PC-3 (cell line): ENCODE results near the gene ENPP1. TPM values are rescaled to one million over a fixed set of nuclear protein-coding genes. Genes with fewer than 3 reads are reported as not detected.

Experiments used
- ATAC-seq: fragments of 200-7000 bp; cut with Tn5 transposase; 2 replicates; pipeline ENCODE4 v1.9.1; 2020; ENCODE audit warnings: mild to moderate bottlenecking, moderate library complexity
- BruUV-seq: library from RNA; stranded (reverse); fragments of 400-500 nt; replicated peaks from 2 replicates; lab custom pipeline; 2021; lab: Mats Ljungman, UMichigan
- CTCF ChIA-PET: fragments of 300-600 bp; sonication (Branson Sonifier 250); formaldehyde crosslinking; loops from one replicate; lab custom pipeline; 2022; ENCODE audit warnings: antibody characterized with exemption; lab: Charles Lee
- POLR2A ChIA-PET: fragments of 300-600 bp; sonication (Branson Sonifier 250); formaldehyde crosslinking; loops from one replicate; lab custom pipeline; 2022; ENCODE audit warnings: antibody characterized with exemption; ENCODE audit not compliant: unreplicated experiment; lab: Charles Lee
- DNase-seq: peaks from one replicate; pipeline ENCODE4 v3.0.0-alpha.2; 2015
- H2AFZ ChIP-seq: fragments of 300-600 bp; sonication (generic); 2 replicates; pipeline ENCODE4 v1.6.0; 2016; ENCODE audit warnings: antibody characterized with exemption, low read length
- H3F3A ChIP-seq: fragments of 300-600 bp; sonication (generic); one replicate; pipeline ENCODE4 v1.6.0; 2017; ENCODE audit warnings: antibody characterized with exemption, low read length, control low read depth, mild to moderate bottlenecking; ENCODE audit not compliant: unreplicated experiment
- H3K27ac ChIP-seq: fragments of 300-600 bp; sonication (generic); 2 replicates; pipeline ENCODE4 v1.5.1; 2016; ENCODE audit warnings: mild to moderate bottlenecking, low read length
- H3K27me3 ChIP-seq: fragments of 300-600 bp; sonication (generic); 2 replicates; pipeline ENCODE4 v1.6.1; 2016; ENCODE audit warnings: low read length, mixed read lengths
- H3K36me3 ChIP-seq: fragments of 300-600 bp; sonication (generic); 2 replicates; pipeline ENCODE4 v1.6.1; 2016; ENCODE audit warnings: low read depth, mixed run types, low read length, mixed read lengths
- H3K4me1 ChIP-seq: fragments of 300-600 bp; sonication (generic); 2 replicates; pipeline ENCODE4 v1.5.1; 2016; ENCODE audit warnings: low read length; ENCODE audit not compliant: insufficient read depth
- H3K4me2 ChIP-seq: fragments of 300-600 bp; sonication (generic); 2 replicates; pipeline ENCODE4 v1.6.0; 2016; ENCODE audit warnings: low read length
- H3K4me3 ChIP-seq: fragments of 300-600 bp; sonication (generic); 2 replicates; pipeline ENCODE4 v1.5.1; 2016; ENCODE audit warnings: mild to moderate bottlenecking, low read length, mixed read lengths
- H3K79me2 ChIP-seq: fragments of 300-600 bp; sonication (generic); 2 replicates; pipeline ENCODE4 v1.6.1; 2017; ENCODE audit warnings: low read length, mixed read lengths
- H3K9ac ChIP-seq: fragments of 300-600 bp; sonication (generic); 2 replicates; pipeline ENCODE4 v1.6.0; 2016; ENCODE audit warnings: mild to moderate bottlenecking, low read length
- H3K9me2 ChIP-seq: fragments of 300-600 bp; sonication (generic); replicated peaks from 2 replicates; pipeline ENCODE4 v1.6.1; 2016; ENCODE audit warnings: mixed run types, low read length, mixed read lengths
- H3K9me3 ChIP-seq: fragments of 300-600 bp; sonication (generic); 2 replicates; pipeline ENCODE4 v1.6.1; 2016; ENCODE audit warnings: low read length, mixed read lengths
- H4K20me1 ChIP-seq: fragments of 300-600 bp; sonication (generic); 2 replicates; pipeline ENCODE4 v1.6.1; 2016; ENCODE audit warnings: low read length, mixed read lengths
- CTCF ChIP-seq: fragments of 300-600 bp; sonication (generic); conservative IDR thresholded peaks from 2 replicates; pipeline ENCODE4 v1.5.1; 2017; ENCODE audit warnings: antibody characterized with exemption, low read depth, mild to moderate bottlenecking, low read length
- EZH2 ChIP-seq: fragments of 300-600 bp; sonication (generic); IDR thresholded peaks from one replicate; pipeline ENCODE4 v1.6.1; 2017; ENCODE audit warnings: antibody characterized with exemption, mild to moderate bottlenecking, low read length; ENCODE audit not compliant: unreplicated experiment
- EZH2phosphoT487 ChIP-seq: fragments of 300-600 bp; sonication (generic); IDR thresholded peaks from 2 replicates; pipeline ENCODE4 v1.6.1; 2018; ENCODE audit warnings: mild to moderate bottlenecking, antibody characterized with exemption, low read length, borderline replicate concordance
- intact Hi-C: fragments of 100-400 bp; cut with micrococcal nuclease; formaldehyde crosslinking; loops from 2 replicates; pipeline ENCODE4 v1.9.0; 2023
- total RNA-seq: library from RNA; depleted of rRNA; stranded (reverse); fragments of >200 nt; gene quantifications from 2 replicates; pipeline ENCODE4 v1.2.3, GENCODE V29; 2014

ENPP1 gene
- total RNA-seq, 1 experiment from 2014 or later: 5.1 TPM

- no peak overlapping the region for H3K27ac ChIP-seq
- no peak overlapping the region for H2AFZ ChIP-seq
- H4K20me1 ChIP-seq: no peaks in the 10 kb centered on the region
- DNase-seq (no peak), ATAC-seq (no peak)
- ChIA-PET CTCF (no interaction called here), POLR2A (no interaction called here)
- H3K4me3 ChIP-seq: no peak overlapping the region
- H3K9ac ChIP-seq: no peak overlapping the region
- no peaks in the 10 kb centered on the region for H3K79me2 ChIP-seq
- no peaks in the 10 kb centered on the region for H3F3A ChIP-seq
- no peaks in the 10 kb centered on the region for H3K9me3 ChIP-seq
- no peaks in the 10 kb centered on the region for H3K27me3 ChIP-seq
- no peak overlapping the region for H3K4me2 ChIP-seq
- intact Hi-C loops: no loop called here
- no peaks in the 10 kb centered on the region for H3K36me3 ChIP-seq
- no TSS peak for BruUV-seq
- H3K4me1 ChIP-seq: peaks cover 6% of the 10 kb centered on the region; the same call in 1 of the 2 replicates
- TF ChIP-seq CTCF (no peak), EZH2phosphoT487 (no peak), EZH2 (no peak)
- no peaks in the 10 kb centered on the region for H3K9me2 ChIP-seq
These were observed 30.2 kb downstream of the ENPP1 start for GRCh38 chr6:131838051-131838450.

- BruUV-seq: no TSS peak
- no peak for TF ChIP-seq EZH2
- TF ChIP-seq EZH2phosphoT487: no peak
- TF ChIP-seq CTCF: no peak
- H3K27me3 ChIP-seq: no peaks in the 10 kb centered on the region
- no peak overlapping the region for H3K9ac ChIP-seq
- H3K79me2 ChIP-seq: no peaks in the 10 kb centered on the region
- no peaks in the 10 kb centered on the region for H3K36me3 ChIP-seq
- no peaks in the 10 kb centered on the region for H3K9me2 ChIP-seq
- ChIA-PET POLR2A (no interaction called here), CTCF (no interaction called here)
- H3K9me3 ChIP-seq: no peaks in the 10 kb centered on the region
- no peaks in the 10 kb centered on the region for H3F3A ChIP-seq
- H3K4me3 ChIP-seq: no peak overlapping the region
- H2AFZ ChIP-seq: no peak overlapping the region
- DNase-seq (no peak), ATAC-seq (no peak)
- peaks cover 15% of the 10 kb centered on the region for H3K4me1 ChIP-seq
- no peak overlapping the region for H3K27ac ChIP-seq
- no peaks in the 10 kb centered on the region for H4K20me1 ChIP-seq
- H3K4me2 ChIP-seq: no peak overlapping the region
- intact Hi-C loops: no loop called here
These were observed 31.6 kb downstream of the ENPP1 start for GRCh38 chr6:131839388-131839787.

GRCh38 chr6:131840441-131840840 lies 32.6 kb downstream of the ENPP1 start:
- BruUV-seq: no TSS peak
- Histone ChIP-seq H3K4me2 (no peak overlapping the region), H3K27me3 (no peaks in the 10 kb centered on the region), H3K9ac (no peak overlapping the region), H3K36me3 (no peaks in the 10 kb centered on the region), H3K4me3 (no peak overlapping the region), H3K4me1 (peaks cover 19% of the 10 kb centered on the region), H4K20me1 (no peaks in the 10 kb centered on the region), H3K9me3 (no peaks in the 10 kb centered on the region), H3F3A (no peaks in the 10 kb centered on the region), H2AFZ (no peak overlapping the region), H3K27ac (no peak overlapping the region), H3K79me2 (no peaks in the 10 kb centered on the region), H3K9me2 (no peaks in the 10 kb centered on the region)
- CTCF ChIA-PET: no interaction called here
- intact Hi-C loops: loop anchor here (5.0 kb wide), 1 partner anchor 72 kb away; no protein-coding TSS in a partner anchor
- ATAC-seq (no peak), DNase-seq (no peak)
- POLR2A ChIA-PET: no interaction called here
- no peak for TF ChIP-seq CTCF
- no peak for TF ChIP-seq EZH2phosphoT487
- no peak for TF ChIP-seq EZH2
